ENCODE data around the gene DNASE2B.

DNASE2B gene

GRCh38 chr1:84426376-84426775 is 28.1 kb downstream of the DNASE2B start:
- TF ChIP-seq CTCF (conservative IDR thresholded peaks at IDR 0.05; ENCODE audit: low read depth, low read length) = no peak
- H3K4me3 ChIP-seq (ENCODE audit: low read depth, low read length) = no peak overlapping the region
- no peak for DNase-seq (ENCODE audit: low read depth)

- no peak overlapping the region for H3K4me3 ChIP-seq (ENCODE audit: low read depth, low read length)
- DNase-seq (ENCODE audit: low read depth) = no peak
- TF ChIP-seq CTCF (conservative IDR thresholded peaks at IDR 0.05; ENCODE audit: low read depth, low read length) = no peak
Measured at GRCh38 chr1:84427250-84428188, 29.2 kb downstream of the DNASE2B start.

GRCh38 chr1:84428235-84428634 is 30.0 kb downstream of the DNASE2B start:
- no peak for TF ChIP-seq CTCF (conservative IDR thresholded peaks at IDR 0.05; ENCODE audit: low read depth, low read length)
- H3K4me3 ChIP-seq (ENCODE audit: low read depth, low read length) = no peak overlapping the region
- no peak for DNase-seq (ENCODE audit: low read depth)

- H3K4me3 ChIP-seq (ENCODE audit: low read depth, low read length) = no peak overlapping the region
- DNase-seq (ENCODE audit: low read depth) = no peak
- TF ChIP-seq CTCF (conservative IDR thresholded peaks at IDR 0.05; ENCODE audit: low read depth, low read length) = no peak
Measured at GRCh38 chr1:84429231-84429630, 30.9 kb downstream of the DNASE2B start.

GRCh38 chr1:84430546-84430945 is 32.3 kb downstream of the DNASE2B start:
- no peak for TF ChIP-seq CTCF (conservative IDR thresholded peaks at IDR 0.05; ENCODE audit: low read depth, low read length)
- no peak for DNase-seq (ENCODE audit: low read depth)
- H3K4me3 ChIP-seq (ENCODE audit: low read depth, low read length) = no peak overlapping the region

- TF ChIP-seq CTCF (conservative IDR thresholded peaks at IDR 0.05; ENCODE audit: low read depth, low read length) = peak; percentile 83
- peak; percentile 86 for DNase-seq (ENCODE audit: low read depth)
- peak overlapping the region; percentile 49 for H3K4me3 ChIP-seq (ENCODE audit: low read depth, low read length)
Measured at GRCh38 chr1:84433258-84434080, 35.2 kb downstream of the DNASE2B start.
